ENCODE data around the gene PRXL2B.

The PRXL2B gene

DNA sequence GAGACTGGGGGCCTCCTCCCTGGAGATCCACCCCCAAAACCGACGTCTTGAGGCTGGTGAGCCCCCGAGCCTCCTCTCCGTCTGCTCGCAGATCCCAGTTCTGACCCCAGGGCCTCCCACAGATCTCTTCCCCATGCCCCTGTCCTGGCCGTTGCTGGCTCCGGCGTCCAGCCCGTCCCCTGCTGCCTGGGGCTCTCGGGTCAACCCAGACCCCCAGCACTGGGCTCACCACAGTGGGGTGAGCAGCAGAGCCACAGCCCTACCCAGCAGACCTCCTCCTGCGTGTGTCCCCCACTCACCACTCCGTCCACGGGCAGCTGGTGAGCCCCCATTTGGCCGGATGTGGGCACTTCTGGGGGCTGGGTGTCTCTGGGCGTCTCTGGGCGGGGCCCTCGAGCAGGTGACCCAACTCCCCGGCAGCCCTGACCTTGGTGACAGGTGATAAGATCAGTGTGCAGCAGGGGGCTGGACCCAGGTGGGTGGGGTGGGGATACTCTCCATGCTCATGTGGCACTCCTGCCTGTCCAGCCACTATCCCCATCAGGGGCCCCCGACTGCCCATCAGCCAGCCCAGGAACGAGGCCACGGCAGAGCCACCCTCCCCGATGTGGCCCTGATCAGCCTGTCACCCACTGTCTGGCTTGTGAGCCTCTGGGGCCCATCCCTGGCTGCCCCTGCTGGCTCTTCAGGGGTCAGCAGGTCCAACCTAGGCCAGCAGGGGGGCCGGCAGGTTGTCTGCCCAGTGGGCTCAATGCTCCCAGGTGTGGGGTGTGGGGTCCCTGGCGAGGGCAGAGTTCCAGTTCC, 29.7 kb upstream of the PRXL2B start:
- Mint-ChIP-seq H3K4me3 (peak overlapping the region; percentile 97), H3K9me3 (ENCODE audit: low read depth) (no peaks in the 10 kb centered on the region), H3K27ac (peak overlapping the region; percentile 98), H3K27me3 (no peaks in the 10 kb centered on the region), H3K4me1 (ENCODE audit: low read depth) (peaks cover 19% of the 10 kb centered on the region), H3K36me3 (no peaks in the 10 kb centered on the region)

DNA sequence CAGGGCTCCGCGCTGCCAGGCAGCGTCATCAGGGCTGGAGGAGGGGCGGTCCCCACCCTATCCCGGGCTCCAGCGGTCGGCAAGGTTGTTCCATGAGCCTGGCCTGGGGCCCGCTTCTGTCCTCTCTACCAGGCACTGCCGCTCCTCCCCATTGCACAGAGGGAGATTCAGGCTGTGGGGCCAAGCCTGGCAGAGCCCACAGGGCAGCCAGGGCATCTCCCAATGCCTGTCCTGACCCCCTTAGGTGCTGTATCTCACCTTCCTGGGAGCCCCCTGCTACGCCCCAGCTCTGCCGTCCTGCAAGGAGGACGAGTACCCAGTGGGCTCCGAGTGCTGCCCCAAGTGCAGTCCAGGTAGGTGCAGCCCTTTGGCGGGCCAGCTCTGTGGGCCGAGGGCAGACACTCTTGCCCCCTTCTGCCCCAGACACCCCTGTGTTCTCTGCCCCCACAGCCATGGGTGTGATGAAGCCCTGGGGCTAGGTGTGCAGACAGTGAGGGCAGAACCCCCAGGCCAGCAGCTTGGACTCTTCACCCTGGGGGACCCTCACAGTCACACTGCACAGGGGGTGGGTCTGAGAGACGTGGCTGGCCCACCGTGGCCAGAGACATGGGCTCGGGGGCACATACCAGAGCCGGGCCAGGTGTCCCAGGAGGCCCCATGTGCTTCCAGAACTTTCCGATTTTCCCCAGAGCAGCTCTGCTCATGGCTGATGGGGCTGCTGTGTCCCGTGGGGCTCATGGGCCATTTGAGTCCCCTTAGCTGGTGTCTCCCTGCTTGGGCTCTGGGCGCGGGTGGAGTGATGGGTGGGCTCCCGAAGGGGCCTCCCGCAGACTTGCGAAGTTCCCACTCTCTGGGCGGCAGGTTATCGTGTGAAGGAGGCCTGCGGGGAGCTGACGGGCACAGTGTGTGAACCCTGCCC, 28.8 kb upstream of the PRXL2B start:
- Mint-ChIP-seq H3K27me3 (no peaks in the 10 kb centered on the region), H3K9me3 (ENCODE audit: low read depth) (no peaks in the 10 kb centered on the region), H3K4me3 (peak overlapping the region; percentile 97), H3K27ac (peak overlapping the region; percentile 81), H3K4me1 (ENCODE audit: low read depth) (peaks cover 19% of the 10 kb centered on the region), H3K36me3 (no peaks in the 10 kb centered on the region)

DNA sequence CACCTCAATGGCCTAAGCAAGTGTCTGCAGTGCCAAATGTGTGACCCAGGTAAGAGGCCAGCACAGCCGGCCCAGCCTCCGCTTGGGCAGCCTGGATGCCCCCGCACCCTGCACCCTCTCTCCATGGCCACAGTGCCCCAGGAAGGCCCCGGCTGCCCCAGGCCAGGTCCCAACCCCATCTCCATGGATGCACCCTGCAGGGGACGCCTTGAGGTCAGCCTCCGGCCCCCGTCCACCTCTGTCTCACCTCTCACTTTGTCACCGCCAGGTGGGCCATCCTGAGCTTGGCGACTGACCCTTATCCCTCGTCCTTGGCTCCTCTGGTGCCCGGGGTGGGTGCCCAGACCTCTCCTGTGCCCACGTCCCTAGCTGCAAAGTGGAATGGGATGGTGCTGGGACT, 28.2 kb upstream of the PRXL2B start:
- Mint-ChIP-seq H3K27ac (peak overlapping the region; percentile 81), H3K9me3 (ENCODE audit: low read depth) (no peaks in the 10 kb centered on the region), H3K4me3 (peak overlapping the region; percentile 65), H3K36me3 (no peaks in the 10 kb centered on the region), H3K27me3 (no peaks in the 10 kb centered on the region), H3K4me1 (ENCODE audit: low read depth) (peaks cover 19% of the 10 kb centered on the region)

DNA sequence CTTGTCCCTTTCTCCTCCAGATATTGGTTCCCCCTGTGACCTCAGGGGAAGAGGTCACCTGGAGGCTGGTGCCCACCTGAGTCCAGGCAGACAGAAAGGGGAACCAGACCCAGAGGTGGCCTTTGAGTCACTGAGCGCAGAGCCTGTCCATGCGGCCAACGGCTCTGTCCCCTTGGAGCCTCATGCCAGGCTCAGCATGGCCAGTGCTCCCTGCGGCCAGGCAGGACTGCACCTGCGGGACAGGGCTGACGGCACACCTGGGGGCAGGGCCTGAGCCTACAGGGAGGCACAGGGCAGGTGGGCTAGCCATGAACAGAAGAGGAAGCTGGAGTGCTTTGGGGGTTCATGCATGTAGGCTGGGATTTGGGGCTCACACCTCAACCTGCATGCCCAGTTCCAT, 27.7 kb upstream of the PRXL2B start:
- Mint-ChIP-seq H3K9me3 (ENCODE audit: low read depth) (no peaks in the 10 kb centered on the region), H3K4me1 (ENCODE audit: low read depth) (peaks cover 19% of the 10 kb centered on the region), H3K27ac (peak overlapping the region; percentile 75), H3K36me3 (no peaks in the 10 kb centered on the region), H3K27me3 (no peaks in the 10 kb centered on the region), H3K4me3 (peak overlapping the region; percentile 65)

DNA sequence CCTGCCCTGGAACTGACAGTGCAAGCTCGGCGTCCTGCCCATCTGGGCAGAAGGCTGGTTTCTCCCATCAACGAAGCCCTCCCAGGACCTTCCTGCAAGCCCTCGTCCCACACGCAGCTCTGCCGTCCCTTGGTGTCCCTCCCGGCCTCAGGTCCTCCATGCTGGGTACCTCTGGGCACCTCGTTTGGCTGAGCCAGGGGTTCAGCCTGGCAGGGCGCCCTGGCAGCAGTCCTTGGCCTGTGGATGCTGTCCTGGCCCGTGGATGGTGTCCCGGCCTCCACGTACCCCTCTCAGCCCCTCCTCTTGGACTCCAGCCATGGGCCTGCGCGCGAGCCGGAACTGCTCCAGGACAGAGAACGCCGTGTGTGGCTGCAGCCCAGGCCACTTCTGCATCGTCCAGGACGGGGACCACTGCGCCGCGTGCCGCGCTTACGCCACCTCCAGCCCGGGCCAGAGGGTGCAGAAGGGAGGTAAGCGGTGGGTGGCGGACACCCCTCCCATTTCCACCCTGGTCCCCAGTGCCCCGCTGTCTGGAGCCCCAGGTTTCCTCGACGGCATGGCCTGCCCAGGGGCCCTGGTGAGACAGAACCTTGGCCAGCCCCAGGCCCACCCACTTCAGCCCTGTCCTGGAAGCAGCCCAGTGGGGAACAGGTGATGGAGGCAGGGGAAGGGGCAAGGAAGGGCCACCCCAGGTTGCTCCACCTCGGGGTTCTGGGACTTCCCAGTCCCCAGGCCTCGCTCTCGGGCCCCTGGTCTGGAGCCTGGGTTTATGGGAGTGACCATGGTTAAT, 26.9 kb upstream of the PRXL2B start:
- H3K9me3 Mint-ChIP-seq (ENCODE audit: low read depth) = no peaks in the 10 kb centered on the region
- no peaks in the 10 kb centered on the region for H3K27me3 Mint-ChIP-seq
- H3K4me1 Mint-ChIP-seq (ENCODE audit: low read depth) = peaks cover 13% of the 10 kb centered on the region
- H3K27ac Mint-ChIP-seq = no peak overlapping the region
- H3K4me3 Mint-ChIP-seq = no peak overlapping the region
- no peaks in the 10 kb centered on the region for H3K36me3 Mint-ChIP-seq

DNA sequence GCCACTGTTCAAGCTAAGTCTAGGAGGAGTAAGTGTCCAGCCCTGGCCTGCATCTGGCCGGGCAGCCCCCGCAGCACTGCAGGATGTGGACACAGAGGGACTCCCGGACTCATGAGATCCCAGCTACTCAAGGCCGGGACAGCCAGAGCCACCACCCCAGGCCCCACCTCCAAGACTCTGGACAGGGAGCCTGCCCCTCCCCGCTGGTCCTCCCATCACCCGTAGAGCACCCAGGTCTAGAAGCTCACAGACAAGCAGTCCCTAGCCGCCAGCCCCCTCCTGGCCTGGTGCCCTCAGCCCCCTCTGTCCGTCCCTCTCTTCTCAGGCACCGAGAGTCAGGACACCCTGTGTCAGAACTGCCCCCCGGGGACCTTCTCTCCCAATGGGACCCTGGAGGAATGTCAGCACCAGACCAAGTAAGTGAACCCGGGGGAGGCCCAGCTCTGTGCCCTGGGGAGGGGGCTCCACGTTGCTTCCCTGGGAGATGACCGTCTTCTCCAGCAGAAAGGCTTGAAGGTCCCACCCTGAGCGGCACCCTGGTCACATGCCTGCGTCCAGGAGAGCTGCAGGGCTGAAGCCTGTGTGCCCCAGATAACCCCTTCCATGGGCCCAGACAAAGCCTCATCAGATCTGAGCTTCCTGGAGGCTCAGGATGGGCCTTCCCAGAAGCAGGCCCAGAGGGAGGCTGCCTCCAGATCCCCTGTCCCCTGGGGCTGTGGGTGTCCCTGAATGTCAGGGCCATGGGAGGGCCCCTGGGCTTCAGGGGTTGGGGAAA, 26.1 kb upstream of the PRXL2B start:
- Mint-ChIP-seq H3K9me3 (ENCODE audit: low read depth) (no peaks in the 10 kb centered on the region), H3K27ac (no peak overlapping the region), H3K4me3 (no peak overlapping the region), H3K36me3 (no peaks in the 10 kb centered on the region), H3K4me1 (ENCODE audit: low read depth) (peaks cover 10% of the 10 kb centered on the region), H3K27me3 (no peaks in the 10 kb centered on the region)

DNA sequence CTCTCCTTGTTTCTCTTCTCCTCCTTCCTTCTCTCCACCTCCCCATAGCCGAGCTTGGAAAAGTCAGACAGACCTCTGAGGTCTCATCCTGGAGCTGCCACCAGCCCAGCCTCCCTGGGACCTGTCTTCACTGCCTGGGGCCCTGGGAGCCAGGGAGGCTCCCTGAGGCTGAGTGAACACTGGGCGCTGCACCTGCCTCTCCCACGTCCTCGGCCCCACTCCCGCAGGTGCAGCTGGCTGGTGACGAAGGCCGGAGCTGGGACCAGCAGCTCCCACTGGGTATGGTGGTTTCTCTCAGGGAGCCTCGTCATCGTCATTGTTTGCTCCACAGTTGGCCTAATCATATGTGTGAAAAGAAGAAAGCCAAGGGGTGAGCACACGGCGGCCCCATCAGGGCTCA, 25.1 kb upstream of the PRXL2B start:
- H3K27ac Mint-ChIP-seq = peak overlapping the region; percentile 34
- no peaks in the 10 kb centered on the region for H3K9me3 Mint-ChIP-seq (ENCODE audit: low read depth)
- no peak overlapping the region for H3K4me3 Mint-ChIP-seq
- H3K36me3 Mint-ChIP-seq = no peaks in the 10 kb centered on the region
- peaks cover 8% of the 10 kb centered on the region for H3K4me1 Mint-ChIP-seq (ENCODE audit: low read depth)
- H3K27me3 Mint-ChIP-seq = no peaks in the 10 kb centered on the region

DNA sequence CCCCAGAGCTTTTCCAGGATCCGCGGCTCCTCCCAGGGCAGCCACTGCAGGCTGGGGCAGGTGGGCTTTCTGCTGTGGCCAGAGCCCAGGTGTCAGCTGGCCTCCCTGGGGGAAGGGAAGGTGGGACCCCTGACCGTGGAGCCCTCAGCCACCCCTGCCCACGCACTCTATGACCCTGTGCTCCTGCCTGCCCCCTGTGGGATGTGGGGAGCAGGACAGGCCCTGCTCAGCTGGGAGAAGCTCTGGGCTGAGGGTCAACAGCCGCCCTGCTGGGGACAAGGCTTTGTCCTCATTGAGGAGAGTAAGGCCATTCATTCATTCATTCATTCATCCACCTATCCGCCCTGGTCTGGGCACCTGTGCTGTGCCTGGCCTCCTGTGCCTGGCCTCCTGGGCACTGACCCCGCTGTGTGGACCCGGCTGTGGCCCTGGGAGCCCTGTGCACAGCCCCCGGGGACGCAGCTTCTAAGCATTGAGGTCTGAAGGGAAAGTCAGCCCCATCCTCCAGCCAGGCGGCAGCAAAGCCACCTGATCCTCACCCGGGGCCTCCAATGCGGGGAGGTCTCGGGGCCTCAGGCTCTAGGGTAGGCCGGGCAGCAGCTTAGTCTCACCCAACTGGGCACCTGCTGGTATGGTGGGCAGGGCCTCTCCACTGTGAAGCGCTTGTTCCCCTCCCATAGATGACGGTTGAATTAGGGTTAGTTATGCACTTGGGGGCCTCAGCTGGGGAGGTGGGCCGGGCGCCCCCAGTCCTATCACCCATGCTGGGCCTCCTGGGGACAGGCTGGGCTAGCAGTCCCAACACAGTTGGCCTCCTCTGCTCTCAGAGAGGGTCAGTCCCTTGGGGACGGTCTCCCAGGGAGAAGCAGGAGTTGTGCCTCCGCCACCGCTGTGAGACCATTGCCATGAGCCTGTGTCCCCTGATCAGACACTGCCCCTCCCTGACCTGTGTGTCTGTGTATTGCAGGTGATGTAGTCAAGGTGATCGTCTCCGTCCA, 24.4 kb upstream of the PRXL2B start:
- H3K27me3 Mint-ChIP-seq = no peaks in the 10 kb centered on the region
- H3K27ac Mint-ChIP-seq = no peak overlapping the region
- H3K4me3 Mint-ChIP-seq = no peak overlapping the region
- H3K9me3 Mint-ChIP-seq (ENCODE audit: low read depth) = no peaks in the 10 kb centered on the region
- H3K4me1 Mint-ChIP-seq (ENCODE audit: low read depth) = peaks cover 8% of the 10 kb centered on the region
- H3K36me3 Mint-ChIP-seq = no peaks in the 10 kb centered on the region

DNA sequence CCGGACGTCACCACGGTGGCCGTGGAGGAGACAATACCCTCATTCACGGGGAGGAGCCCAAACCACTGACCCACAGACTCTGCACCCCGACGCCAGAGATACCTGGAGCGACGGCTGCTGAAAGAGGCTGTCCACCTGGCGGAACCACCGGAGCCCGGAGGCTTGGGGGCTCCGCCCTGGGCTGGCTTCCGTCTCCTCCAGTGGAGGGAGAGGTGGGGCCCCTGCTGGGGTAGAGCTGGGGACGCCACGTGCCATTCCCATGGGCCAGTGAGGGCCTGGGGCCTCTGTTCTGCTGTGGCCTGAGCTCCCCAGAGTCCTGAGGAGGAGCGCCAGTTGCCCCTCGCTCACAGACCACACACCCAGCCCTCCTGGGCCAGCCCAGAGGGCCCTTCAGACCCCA, 23.4 kb upstream of the PRXL2B start:
- H3K4me3 Mint-ChIP-seq = no peak overlapping the region
- H3K27me3 Mint-ChIP-seq = no peaks in the 10 kb centered on the region
- no peaks in the 10 kb centered on the region for H3K9me3 Mint-ChIP-seq (ENCODE audit: low read depth)
- peaks cover 6% of the 10 kb centered on the region for H3K4me1 Mint-ChIP-seq (ENCODE audit: low read depth)
- no peak overlapping the region for H3K27ac Mint-ChIP-seq
- H3K36me3 Mint-ChIP-seq = no peaks in the 10 kb centered on the region

DNA sequence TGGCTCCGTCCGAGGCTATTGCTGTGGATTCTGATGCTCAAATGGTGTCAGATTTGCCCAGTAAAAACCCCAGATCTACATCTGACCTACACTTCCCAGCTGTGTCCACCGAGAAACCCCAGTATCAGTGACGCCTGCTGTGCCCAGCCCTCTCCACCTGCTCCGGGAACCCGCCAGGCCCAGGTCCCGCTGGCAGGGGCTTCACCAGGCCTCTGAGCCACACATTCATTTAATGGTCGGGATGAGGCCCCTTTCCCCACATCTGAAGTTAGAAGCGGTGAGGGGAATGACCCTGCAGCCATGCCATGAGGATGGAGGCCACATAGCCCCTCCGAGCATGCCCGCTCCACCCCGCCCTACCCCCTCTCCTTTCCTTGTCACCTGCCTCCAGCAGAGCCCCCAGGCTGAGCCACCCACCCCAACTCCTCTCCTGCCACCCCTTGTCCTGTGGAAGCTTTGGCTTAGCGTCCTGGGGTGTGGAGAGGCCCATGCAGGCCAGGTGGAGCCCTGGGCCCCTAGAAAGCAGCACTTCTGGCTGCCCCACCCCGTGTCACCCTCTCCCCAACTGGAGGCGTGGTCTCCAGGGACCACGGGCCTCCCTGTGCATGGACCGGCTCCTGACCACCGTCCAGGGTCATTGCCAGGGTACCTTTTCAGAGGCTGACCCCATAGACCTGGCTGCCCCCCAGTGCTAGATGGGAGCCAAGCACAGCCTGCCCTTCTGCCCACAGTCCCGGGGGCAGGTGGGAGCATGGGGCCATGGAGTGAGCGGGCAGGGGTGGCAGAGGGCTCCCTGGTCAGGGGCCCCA, 22.4 kb upstream of the PRXL2B start:
- Mint-ChIP-seq H3K36me3 (no peaks in the 10 kb centered on the region), H3K4me3 (no peak overlapping the region), H3K27me3 (no peaks in the 10 kb centered on the region), H3K9me3 (ENCODE audit: low read depth) (no peaks in the 10 kb centered on the region), H3K4me1 (ENCODE audit: low read depth) (peaks cover 2% of the 10 kb centered on the region), H3K27ac (no peak overlapping the region)

DNA sequence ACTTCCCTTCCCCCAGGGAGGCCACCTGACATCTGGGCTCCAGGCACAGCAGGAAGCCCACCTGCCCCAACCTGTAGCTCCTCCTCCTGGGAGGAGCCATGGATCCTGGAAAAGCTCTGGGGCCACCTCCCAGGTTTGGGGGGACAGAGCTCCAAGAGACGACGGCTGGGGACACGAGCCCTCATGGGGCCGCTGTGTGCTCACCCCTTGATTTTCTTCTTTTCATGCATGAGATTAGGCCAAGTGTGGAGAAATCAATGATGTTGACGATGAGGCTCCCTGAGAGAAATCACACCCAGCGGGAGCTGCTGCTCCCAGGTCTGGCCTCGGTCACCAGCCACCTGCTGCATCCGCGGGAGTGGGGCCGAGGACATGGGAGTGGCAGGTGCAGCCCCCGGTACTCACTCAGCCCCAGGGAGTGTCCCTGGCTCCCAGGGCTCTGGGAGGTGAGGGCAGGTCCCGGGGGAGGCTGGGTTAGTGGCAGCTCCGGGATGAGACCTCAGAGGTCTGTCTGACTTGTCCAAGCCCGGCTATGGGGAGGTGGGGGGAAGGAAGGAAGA, 21.7 kb upstream of the PRXL2B start:
- H3K27ac Mint-ChIP-seq = no peak overlapping the region
- H3K9me3 Mint-ChIP-seq (ENCODE audit: low read depth) = no peaks in the 10 kb centered on the region
- no peaks in the 10 kb centered on the region for H3K27me3 Mint-ChIP-seq
- H3K36me3 Mint-ChIP-seq = no peaks in the 10 kb centered on the region
- peaks cover 2% of the 10 kb centered on the region for H3K4me1 Mint-ChIP-seq (ENCODE audit: low read depth)
- H3K4me3 Mint-ChIP-seq = no peak overlapping the region

DNA sequence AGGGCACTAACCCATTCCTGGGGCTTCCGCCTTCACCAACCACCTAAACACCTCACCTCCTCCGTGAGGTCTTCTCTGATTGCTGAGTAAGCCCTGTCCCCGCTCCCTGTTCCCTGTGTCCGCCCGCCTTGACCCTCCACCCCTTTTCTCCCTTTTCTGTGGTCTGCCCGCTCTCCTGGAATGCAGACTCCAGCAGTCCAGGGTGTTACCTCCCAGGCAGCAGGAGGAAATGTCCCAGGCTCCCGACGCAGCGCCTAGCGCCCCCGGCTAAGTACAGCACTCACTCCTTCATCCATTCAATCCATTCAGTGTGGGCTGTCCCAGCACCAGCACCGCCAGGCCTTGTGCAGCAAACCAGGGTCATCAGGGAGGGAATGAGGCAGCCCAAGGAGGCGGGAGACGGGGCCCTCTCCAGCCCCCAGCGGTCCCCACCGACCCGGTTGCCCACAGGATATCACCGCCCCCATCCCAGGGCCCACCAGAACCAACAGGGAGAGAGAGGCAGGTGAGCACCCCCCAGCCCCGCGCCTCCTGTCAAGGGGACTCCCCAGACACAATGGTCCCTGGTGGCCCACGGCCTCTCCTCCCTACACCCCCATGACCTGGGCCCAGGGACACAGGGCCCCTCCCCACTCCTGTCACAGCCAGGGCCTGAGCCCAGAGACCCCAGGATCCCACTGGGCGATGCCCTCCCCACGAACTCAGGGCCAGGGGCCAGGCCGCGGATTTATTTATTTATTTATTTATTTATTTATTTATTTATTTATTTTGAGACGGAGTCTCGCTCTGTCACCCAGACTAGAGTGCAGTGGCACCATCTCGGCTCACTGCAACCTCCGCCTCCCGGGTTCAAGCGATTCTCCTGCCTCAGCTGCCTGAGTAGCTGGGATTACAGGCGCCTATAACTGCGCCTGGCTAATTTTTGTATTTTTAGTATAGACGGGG, 20.2 kb upstream of the PRXL2B start:
- no peak overlapping the region for H3K4me3 Mint-ChIP-seq
- no peaks in the 10 kb centered on the region for H3K9me3 Mint-ChIP-seq (ENCODE audit: low read depth)
- H3K4me1 Mint-ChIP-seq (ENCODE audit: low read depth) = peaks cover under 1% of the 10 kb centered on the region
- H3K27me3 Mint-ChIP-seq = no peaks in the 10 kb centered on the region
- H3K27ac Mint-ChIP-seq = no peak overlapping the region
- peaks cover 2% of the 10 kb centered on the region for H3K36me3 Mint-ChIP-seq

Data from activated naive CD8-positive, alpha-beta T cell (primary cell).